OCI-LY7 (cell line): ENCODE measurements around the gene DNAJB4. TPM values are rescaled to one million over a fixed set of nuclear protein-coding genes. Genes with fewer than 3 reads are reported as not detected.
"Not testable (repeated sequence)": the region's sequence is repeated elsewhere in the genome, so short reads cannot be mapped to it uniquely, and the experiment has no call there.

Experiments
- BruUV-seq: library from RNA; stranded (reverse); fragments of 400-500 nt; replicated peaks from 2 replicates; lab custom pipeline; 2021; lab: Mats Ljungman, UMichigan
- CTCF ChIA-PET: fragments of 300-600 bp; sonication (Branson Sonifier 250); formaldehyde crosslinking; loops from one replicate; lab custom pipeline; 2022; ENCODE audit warnings: antibody characterized with exemption; ENCODE audit not compliant: unreplicated experiment; lab: Charles Lee
- POLR2A ChIA-PET: fragments of 300-600 bp; sonication (Branson Sonifier 250); formaldehyde crosslinking; loops from one replicate; lab custom pipeline; 2022; ENCODE audit warnings: antibody characterized with exemption; lab: Charles Lee
- DNase-seq: peaks from one replicate; pipeline ENCODE4 v3.0.0-alpha.2; 2015; ENCODE audit warnings: low spot score
- H2AFZ ChIP-seq: fragments of 200-600 bp; sonication (generic), shearing (Covaris generic); 2 replicates; pipeline ENCODE4 v1.6.1; 2014; ENCODE audit warnings: mild to moderate bottlenecking, antibody characterized with exemption, low read length, moderate library complexity
- H3K27ac ChIP-seq: fragments of 200-600 bp; sonication (generic); 2 replicates; pipeline ENCODE4 v1.5.1; 2014; ENCODE audit warnings: mixed run types, low read depth, mild to moderate bottlenecking, moderate library complexity, low read length, inconsistent platforms; ENCODE audit not compliant: poor library complexity, severe bottlenecking
- H3K36me3 ChIP-seq: fragments of 200-600 bp; sonication (generic); 2 replicates; pipeline ENCODE4 v1.6.1; 2014; ENCODE audit warnings: mild to moderate bottlenecking, antibody characterized with exemption, low read length, moderate library complexity, mixed read lengths; ENCODE audit not compliant: insufficient read depth
- H3K4me1 ChIP-seq: fragments of 200-600 bp; sonication (generic); 2 replicates; pipeline ENCODE4 v1.5.1; 2014; ENCODE audit warnings: mild to moderate bottlenecking, low read length; ENCODE audit not compliant: insufficient read depth, poor library complexity, severe bottlenecking
- H3K4me2 ChIP-seq: fragments of 200-600 bp; sonication (generic); 2 replicates; pipeline ENCODE4 v1.6.1; 2014; ENCODE audit warnings: mild to moderate bottlenecking, low read length
- H3K4me3 ChIP-seq: fragments of 200-600 bp; sonication (generic); 2 replicates; pipeline ENCODE4 v1.5.1; 2014; ENCODE audit warnings: mild to moderate bottlenecking, low read depth, low read length; ENCODE audit not compliant: poor library complexity, severe bottlenecking
- H3K79me2 ChIP-seq: fragments of 200-600 bp; sonication (generic); 2 replicates; pipeline ENCODE4 v1.6.1; 2016; ENCODE audit warnings: low read depth, mild to moderate bottlenecking, low read length, moderate library complexity, mixed read lengths; ENCODE audit not compliant: insufficient read depth
- H3K9me2 ChIP-seq: fragments of 200-600 bp; sonication (generic); 2 replicates; pipeline ENCODE4 v1.6.1; 2016; ENCODE audit warnings: mild to moderate bottlenecking, low read length, mixed read lengths; ENCODE audit not compliant: insufficient read depth
- H3K9me3 ChIP-seq: fragments of 200-600 bp; sonication (generic); 2 replicates; pipeline ENCODE4 v1.6.1; 2014; ENCODE audit warnings: mild to moderate bottlenecking, mixed run types, low read length, mixed read lengths
- H4K20me1 ChIP-seq: fragments of 200-600 bp; sonication (generic); 2 replicates; pipeline ENCODE4 v1.6.1; 2014; ENCODE audit warnings: mild to moderate bottlenecking, antibody characterized with exemption, low read length, moderate library complexity, mixed read lengths; ENCODE audit not compliant: insufficient read depth
- EZH2phosphoT487 ChIP-seq: fragments of 200-600 bp; sonication (generic); IDR thresholded peaks from 2 replicates; pipeline ENCODE4 v1.6.1; 2018; ENCODE audit warnings: low read depth, borderline replicate concordance, mild to moderate bottlenecking, mixed run types, antibody characterized with exemption, low read length, moderate library complexity, mixed read lengths
- intact Hi-C: fragments of 100-400 bp; cut with micrococcal nuclease; formaldehyde crosslinking; loops from one replicate; pipeline ENCODE4 v1.10.0; 2022; ENCODE audit not compliant: unreplicated experiment
- total RNA-seq, 2 experiments: library from RNA; depleted of rRNA in 1 of 2; stranded (reverse); fragments of >200 nt in 1 of 2; shearing (Covaris generic) in 1 of 2; gene quantifications; 2 replicates each; pipeline ENCODE4 v1.2.3, GENCODE V29; 2014 to 2022
- TF ChIP-seq, protein P1 (sequence below): fragments of 200-600 bp; sonication (generic); conservative IDR thresholded peaks from 2 replicates; pipeline ENCODE4 v1.5.1; 2014; ENCODE audit warnings: mild to moderate bottlenecking, antibody characterized with exemption, low read length, moderate library complexity, mixed read lengths

Gene DNAJB4
- total RNA-seq, 2 experiments from 2014 or later, result 12.6 to 15.8 TPM

- Histone ChIP-seq H4K20me1 (no peaks in the 10 kb centered on the region), H3K9me3 (no peaks in the 10 kb centered on the region), H3K27ac (no peak overlapping the region), H2AFZ (no peak overlapping the region), H3K79me2 (no peaks in the 10 kb centered on the region), H3K9me2 (no peaks in the 10 kb centered on the region), H3K4me2 (no peak overlapping the region), H3K4me1 (no peaks in the 10 kb centered on the region), H3K4me3 (no peak overlapping the region), H3K36me3 (0 out of 2 replicates have a peak, but pooled peaks cover 9% of the 10 kb centered on the region)
- no TSS peak for BruUV-seq
- no peak for DNase-seq
- POLR2A ChIA-PET, result interaction anchor here (0.7 to 1.6 kb wide), 4 partner anchors 9 to 1049 kb away, joined by 5 to 7 read pairs (median 6); partner anchors contain the start of gene DNAJB4
- intact Hi-C loops, result no loop called here
- no peak for TF ChIP-seq EZH2phosphoT487
- TF ChIP-seq, protein P1, sequence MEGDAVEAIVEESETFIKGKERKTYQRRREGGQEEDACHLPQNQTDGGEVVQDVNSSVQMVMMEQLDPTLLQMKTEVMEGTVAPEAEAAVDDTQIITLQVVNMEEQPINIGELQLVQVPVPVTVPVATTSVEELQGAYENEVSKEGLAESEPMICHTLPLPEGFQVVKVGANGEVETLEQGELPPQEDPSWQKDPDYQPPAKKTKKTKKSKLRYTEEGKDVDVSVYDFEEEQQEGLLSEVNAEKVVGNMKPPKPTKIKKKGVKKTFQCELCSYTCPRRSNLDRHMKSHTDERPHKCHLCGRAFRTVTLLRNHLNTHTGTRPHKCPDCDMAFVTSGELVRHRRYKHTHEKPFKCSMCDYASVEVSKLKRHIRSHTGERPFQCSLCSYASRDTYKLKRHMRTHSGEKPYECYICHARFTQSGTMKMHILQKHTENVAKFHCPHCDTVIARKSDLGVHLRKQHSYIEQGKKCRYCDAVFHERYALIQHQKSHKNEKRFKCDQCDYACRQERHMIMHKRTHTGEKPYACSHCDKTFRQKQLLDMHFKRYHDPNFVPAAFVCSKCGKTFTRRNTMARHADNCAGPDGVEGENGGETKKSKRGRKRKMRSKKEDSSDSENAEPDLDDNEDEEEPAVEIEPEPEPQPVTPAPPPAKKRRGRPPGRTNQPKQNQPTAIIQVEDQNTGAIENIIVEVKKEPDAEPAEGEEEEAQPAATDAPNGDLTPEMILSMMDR, result no peak
- CTCF ChIA-PET, result no interaction called here
Measured at GRCh38 chr1:78015148-78015547, 10.4 kb downstream of the DNAJB4 start.

DNA sequence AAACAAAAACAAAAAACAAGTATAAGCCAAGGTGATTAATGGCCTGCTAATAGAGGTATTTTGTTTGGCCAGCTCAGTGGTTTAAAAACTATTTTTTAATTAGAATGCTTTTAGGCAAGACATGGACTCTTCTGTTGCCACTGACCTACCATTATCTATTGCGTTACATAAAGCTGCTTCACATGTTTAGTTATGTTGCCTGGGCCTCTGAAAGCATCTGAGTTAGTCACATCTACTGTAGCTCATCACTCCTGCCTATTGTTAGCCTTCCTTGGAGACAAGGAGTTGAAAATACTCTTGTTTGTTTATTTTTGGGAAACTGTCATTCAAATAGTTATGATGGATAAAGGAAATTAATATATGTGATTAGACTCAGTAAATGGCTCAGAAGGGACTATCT lies 14.3 kb downstream of the DNAJB4 start:
- CTCF ChIA-PET, result no interaction called here

GRCh38 chr1:78021134-78021533 lies 16.4 kb downstream of the DNAJB4 start:
- H3K79me2 ChIP-seq, H2AFZ ChIP-seq, intact Hi-C loops, POLR2A ChIA-PET, H3K4me2 ChIP-seq, BruUV-seq, H3K9me3 ChIP-seq, H3K36me3 ChIP-seq, CTCF ChIA-PET, H3K4me3 ChIP-seq, H3K9me2 ChIP-seq, H3K4me1 ChIP-seq, H3K27ac ChIP-seq, DNase-seq, H4K20me1 ChIP-seq: not testable (repeated sequence)

More for the DNA sequence above, 14.3 kb downstream of the DNAJB4 start:
- TF ChIP-seq, protein P1, result no peak
- POLR2A ChIA-PET, result interaction anchor here (0.7 to 1.8 kb wide), 6 partner anchors 12 to 254 kb away, joined by 3 to 6 read pairs (median 4); partner anchors contain the start of gene DNAJB4
- Histone ChIP-seq H3K9me3 (no peaks in the 10 kb centered on the region), H3K27ac (no peak overlapping the region), H2AFZ (no peak overlapping the region), H3K79me2 (no peaks in the 10 kb centered on the region), H3K4me1 (no peaks in the 10 kb centered on the region), H3K36me3 (0 out of 2 replicates have a peak, but pooled peaks cover 4% of the 10 kb centered on the region), H3K9me2 (no peaks in the 10 kb centered on the region), H3K4me2 (no peak overlapping the region), H4K20me1 (no peaks in the 10 kb centered on the region), H3K4me3 (no peak overlapping the region)
- intact Hi-C loops, result no loop called here
- no peak for DNase-seq
- BruUV-seq, result no TSS peak
